ENCODE results near the gene NDUFA7.
"Not testable (repeated sequence)": the region's sequence is repeated elsewhere in the genome, so short reads cannot be mapped to it uniquely, and the experiment has no call there.

The NDUFA7 gene

DNA sequence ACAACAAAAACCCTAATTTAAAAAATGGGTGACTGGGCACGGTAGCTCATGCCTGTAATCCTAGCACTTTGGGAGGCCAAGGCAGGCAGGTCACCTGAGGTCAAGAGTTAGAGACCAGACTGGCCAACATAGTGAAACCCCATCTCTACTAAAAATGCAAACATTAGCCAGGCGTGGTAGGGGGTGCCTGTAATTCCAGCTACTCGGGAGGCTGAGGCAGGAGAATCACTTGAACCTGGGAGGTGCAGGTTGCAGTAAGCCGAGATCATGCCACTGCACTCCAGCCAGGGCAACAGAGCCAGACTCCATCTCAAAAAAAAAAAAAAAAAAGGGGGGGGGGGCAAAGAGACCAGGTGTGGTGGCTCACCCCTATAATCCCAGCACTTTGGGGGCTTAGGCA lies 56.9 kb downstream of the NDUFA7 start:
- not testable (repeated sequence) for DNase-seq (ENCODE audit: low read depth in 2 of 2)

DNA sequence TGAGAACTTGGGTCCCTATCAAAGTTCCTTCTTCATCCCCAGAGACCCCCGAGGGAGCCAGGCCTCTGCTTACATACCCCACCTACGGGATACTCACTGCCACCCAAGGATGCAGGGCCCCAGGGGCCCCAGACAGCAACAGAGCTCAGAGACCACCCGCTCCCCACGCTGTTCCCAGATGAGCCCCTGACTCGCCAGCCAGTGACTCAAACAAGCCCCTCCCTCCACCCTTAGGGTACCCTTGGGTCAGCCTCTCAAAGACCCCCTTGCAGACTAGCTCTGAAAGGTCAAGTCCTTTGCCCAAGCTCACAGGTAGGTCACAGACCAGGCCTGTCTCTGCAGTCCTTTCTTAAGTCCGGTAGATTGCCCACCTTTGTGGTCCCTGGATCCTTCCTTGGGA lies 58.7 kb downstream of the NDUFA7 start:
- DNase-seq (ENCODE audit: low read depth in 2 of 2): no peak

DNA sequence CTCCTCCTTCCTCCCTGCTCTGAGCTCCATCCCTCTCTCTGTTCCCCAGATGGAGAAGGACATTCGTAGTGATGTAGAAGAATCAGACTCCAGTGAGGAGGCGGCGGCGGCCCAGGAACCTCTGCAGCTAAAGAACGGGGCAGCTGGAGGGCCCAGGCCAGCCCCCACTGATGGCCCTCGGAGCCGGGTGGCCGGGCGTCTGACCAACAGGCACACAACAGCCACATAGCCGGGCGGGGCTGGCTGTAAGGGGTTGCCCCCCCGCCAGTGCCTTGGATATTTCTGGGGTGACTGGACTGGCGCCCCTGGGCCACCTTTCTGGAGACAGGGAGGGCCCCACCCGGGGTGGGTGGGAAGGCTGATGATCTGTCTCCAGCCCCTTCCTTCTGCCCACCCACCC lies 59.3 kb downstream of the NDUFA7 start:
- no peak for DNase-seq (ENCODE audit: low read depth in 2 of 2)

DNA sequence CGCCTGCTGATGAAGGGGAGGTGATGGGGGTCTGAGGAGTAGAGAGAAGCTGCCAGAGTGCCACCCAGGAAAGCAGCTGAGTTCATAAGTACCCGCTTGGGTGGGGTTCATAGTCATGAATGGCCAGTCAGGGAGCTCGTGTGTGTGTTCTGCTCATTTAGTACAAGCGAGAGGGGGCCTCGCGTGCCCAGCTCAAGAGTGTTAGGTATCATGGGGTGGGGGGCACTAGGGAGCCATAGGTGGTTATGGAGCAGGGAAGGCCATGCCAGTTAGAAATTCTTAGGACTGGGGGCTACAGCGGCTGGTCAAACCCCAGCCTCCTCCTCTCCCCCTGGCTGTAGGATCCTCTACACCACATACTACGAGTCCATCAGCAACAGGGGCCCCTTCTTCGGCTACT lies 59.8 kb downstream of the NDUFA7 start:
- DNase-seq (ENCODE audit: low read depth in 2 of 2): no peak
